OCI-LY7 (cell line): ENCODE measurements around the gene TNFRSF25. TPM values are rescaled to one million over a fixed set of nuclear protein-coding genes. Genes with fewer than 3 reads are reported as not detected.

Source experiments
- BruUV-seq: library from RNA; stranded (reverse); fragments of 400-500 nt; replicated peaks from 2 replicates; lab custom pipeline; 2021; lab: Mats Ljungman, UMichigan
- CTCF ChIA-PET: fragments of 300-600 bp; sonication (Branson Sonifier 250); formaldehyde crosslinking; loops from one replicate; lab custom pipeline; 2022; ENCODE audit warnings: antibody characterized with exemption; ENCODE audit not compliant: unreplicated experiment; lab: Charles Lee
- POLR2A ChIA-PET: fragments of 300-600 bp; sonication (Branson Sonifier 250); formaldehyde crosslinking; loops from one replicate; lab custom pipeline; 2022; ENCODE audit warnings: antibody characterized with exemption; lab: Charles Lee
- DNase-seq: peaks from one replicate; pipeline ENCODE4 v3.0.0-alpha.2; 2015; ENCODE audit warnings: low spot score
- H2AFZ ChIP-seq: fragments of 200-600 bp; sonication (generic), shearing (Covaris generic); 2 replicates; pipeline ENCODE4 v1.6.1; 2014; ENCODE audit warnings: mild to moderate bottlenecking, antibody characterized with exemption, low read length, moderate library complexity
- H3K27ac ChIP-seq: fragments of 200-600 bp; sonication (generic); 2 replicates; pipeline ENCODE4 v1.5.1; 2014; ENCODE audit warnings: mixed run types, low read depth, mild to moderate bottlenecking, moderate library complexity, low read length, inconsistent platforms; ENCODE audit not compliant: poor library complexity, severe bottlenecking
- H3K36me3 ChIP-seq: fragments of 200-600 bp; sonication (generic); 2 replicates; pipeline ENCODE4 v1.6.1; 2014; ENCODE audit warnings: mild to moderate bottlenecking, antibody characterized with exemption, low read length, moderate library complexity, mixed read lengths; ENCODE audit not compliant: insufficient read depth
- H3K4me1 ChIP-seq: fragments of 200-600 bp; sonication (generic); 2 replicates; pipeline ENCODE4 v1.5.1; 2014; ENCODE audit warnings: mild to moderate bottlenecking, low read length; ENCODE audit not compliant: insufficient read depth, poor library complexity, severe bottlenecking
- H3K4me2 ChIP-seq: fragments of 200-600 bp; sonication (generic); 2 replicates; pipeline ENCODE4 v1.6.1; 2014; ENCODE audit warnings: mild to moderate bottlenecking, low read length
- H3K4me3 ChIP-seq: fragments of 200-600 bp; sonication (generic); 2 replicates; pipeline ENCODE4 v1.5.1; 2014; ENCODE audit warnings: mild to moderate bottlenecking, low read depth, low read length; ENCODE audit not compliant: poor library complexity, severe bottlenecking
- H3K79me2 ChIP-seq: fragments of 200-600 bp; sonication (generic); 2 replicates; pipeline ENCODE4 v1.6.1; 2016; ENCODE audit warnings: low read depth, mild to moderate bottlenecking, low read length, moderate library complexity, mixed read lengths; ENCODE audit not compliant: insufficient read depth
- H3K9me2 ChIP-seq: fragments of 200-600 bp; sonication (generic); 2 replicates; pipeline ENCODE4 v1.6.1; 2016; ENCODE audit warnings: mild to moderate bottlenecking, low read length, mixed read lengths; ENCODE audit not compliant: insufficient read depth
- H3K9me3 ChIP-seq: fragments of 200-600 bp; sonication (generic); 2 replicates; pipeline ENCODE4 v1.6.1; 2014; ENCODE audit warnings: mild to moderate bottlenecking, mixed run types, low read length, mixed read lengths
- H4K20me1 ChIP-seq: fragments of 200-600 bp; sonication (generic); 2 replicates; pipeline ENCODE4 v1.6.1; 2014; ENCODE audit warnings: mild to moderate bottlenecking, antibody characterized with exemption, low read length, moderate library complexity, mixed read lengths; ENCODE audit not compliant: insufficient read depth
- EZH2phosphoT487 ChIP-seq: fragments of 200-600 bp; sonication (generic); IDR thresholded peaks from 2 replicates; pipeline ENCODE4 v1.6.1; 2018; ENCODE audit warnings: low read depth, borderline replicate concordance, mild to moderate bottlenecking, mixed run types, antibody characterized with exemption, low read length, moderate library complexity, mixed read lengths
- intact Hi-C: fragments of 100-400 bp; cut with micrococcal nuclease; formaldehyde crosslinking; loops from one replicate; pipeline ENCODE4 v1.10.0; 2022; ENCODE audit not compliant: unreplicated experiment
- total RNA-seq, 2 experiments: library from RNA; depleted of rRNA in 1 of 2; stranded (reverse); fragments of >200 nt in 1 of 2; shearing (Covaris generic) in 1 of 2; gene quantifications; 2 replicates each; pipeline ENCODE4 v1.2.3, GENCODE V29; 2014 to 2022
- TF ChIP-seq, protein P1 (sequence below): fragments of 200-600 bp; sonication (generic); conservative IDR thresholded peaks from 2 replicates; pipeline ENCODE4 v1.5.1; 2014; ENCODE audit warnings: mild to moderate bottlenecking, antibody characterized with exemption, low read length, moderate library complexity, mixed read lengths

TNFRSF25 gene
- total RNA-seq, 2 experiments from 2014 or later = 1.7 to 2.8 TPM

- ChIA-PET CTCF (no interaction called here), POLR2A (no interaction called here)
- no peaks in the 10 kb centered on the region for H3K9me2 ChIP-seq
- BruUV-seq = no TSS peak
- TF ChIP-seq, protein P1, sequence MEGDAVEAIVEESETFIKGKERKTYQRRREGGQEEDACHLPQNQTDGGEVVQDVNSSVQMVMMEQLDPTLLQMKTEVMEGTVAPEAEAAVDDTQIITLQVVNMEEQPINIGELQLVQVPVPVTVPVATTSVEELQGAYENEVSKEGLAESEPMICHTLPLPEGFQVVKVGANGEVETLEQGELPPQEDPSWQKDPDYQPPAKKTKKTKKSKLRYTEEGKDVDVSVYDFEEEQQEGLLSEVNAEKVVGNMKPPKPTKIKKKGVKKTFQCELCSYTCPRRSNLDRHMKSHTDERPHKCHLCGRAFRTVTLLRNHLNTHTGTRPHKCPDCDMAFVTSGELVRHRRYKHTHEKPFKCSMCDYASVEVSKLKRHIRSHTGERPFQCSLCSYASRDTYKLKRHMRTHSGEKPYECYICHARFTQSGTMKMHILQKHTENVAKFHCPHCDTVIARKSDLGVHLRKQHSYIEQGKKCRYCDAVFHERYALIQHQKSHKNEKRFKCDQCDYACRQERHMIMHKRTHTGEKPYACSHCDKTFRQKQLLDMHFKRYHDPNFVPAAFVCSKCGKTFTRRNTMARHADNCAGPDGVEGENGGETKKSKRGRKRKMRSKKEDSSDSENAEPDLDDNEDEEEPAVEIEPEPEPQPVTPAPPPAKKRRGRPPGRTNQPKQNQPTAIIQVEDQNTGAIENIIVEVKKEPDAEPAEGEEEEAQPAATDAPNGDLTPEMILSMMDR = no peak
- TF ChIP-seq EZH2phosphoT487 = no peak
- no peaks in the 10 kb centered on the region for H4K20me1 ChIP-seq
- H3K4me2 ChIP-seq = no peak overlapping the region
- no peak for DNase-seq
- H3K4me1 ChIP-seq = no peaks in the 10 kb centered on the region
- no peaks in the 10 kb centered on the region for H3K79me2 ChIP-seq
- H3K9me3 ChIP-seq = no peaks in the 10 kb centered on the region
- intact Hi-C loops = no loop called here
- no peak overlapping the region for H3K4me3 ChIP-seq
- H2AFZ ChIP-seq = no peak overlapping the region
- H3K27ac ChIP-seq = no peak overlapping the region
- H3K36me3 ChIP-seq = no peaks in the 10 kb centered on the region
These were observed 30.9 kb upstream of the TNFRSF25 start for GRCh38 chr1:6496890-6497214.

GRCh38 chr1:6496365-6496721 lies 30.4 kb upstream of the TNFRSF25 start:
- TF ChIP-seq, protein P1 = no peak
- no TSS peak for BruUV-seq
- H2AFZ ChIP-seq = no peak overlapping the region
- no peaks in the 10 kb centered on the region for H3K36me3 ChIP-seq
- CTCF ChIA-PET = no interaction called here
- intact Hi-C loops = no loop called here
- no peaks in the 10 kb centered on the region for H3K79me2 ChIP-seq
- H3K4me2 ChIP-seq = no peak overlapping the region
- DNase-seq = no peak
- POLR2A ChIA-PET = no interaction called here
- H4K20me1 ChIP-seq = no peaks in the 10 kb centered on the region
- H3K4me1 ChIP-seq = peaks cover 5% of the 10 kb centered on the region
- H3K9me2 ChIP-seq = no peaks in the 10 kb centered on the region
- H3K27ac ChIP-seq = no peak overlapping the region
- H3K4me3 ChIP-seq = no peak overlapping the region
- no peaks in the 10 kb centered on the region for H3K9me3 ChIP-seq

DNA sequence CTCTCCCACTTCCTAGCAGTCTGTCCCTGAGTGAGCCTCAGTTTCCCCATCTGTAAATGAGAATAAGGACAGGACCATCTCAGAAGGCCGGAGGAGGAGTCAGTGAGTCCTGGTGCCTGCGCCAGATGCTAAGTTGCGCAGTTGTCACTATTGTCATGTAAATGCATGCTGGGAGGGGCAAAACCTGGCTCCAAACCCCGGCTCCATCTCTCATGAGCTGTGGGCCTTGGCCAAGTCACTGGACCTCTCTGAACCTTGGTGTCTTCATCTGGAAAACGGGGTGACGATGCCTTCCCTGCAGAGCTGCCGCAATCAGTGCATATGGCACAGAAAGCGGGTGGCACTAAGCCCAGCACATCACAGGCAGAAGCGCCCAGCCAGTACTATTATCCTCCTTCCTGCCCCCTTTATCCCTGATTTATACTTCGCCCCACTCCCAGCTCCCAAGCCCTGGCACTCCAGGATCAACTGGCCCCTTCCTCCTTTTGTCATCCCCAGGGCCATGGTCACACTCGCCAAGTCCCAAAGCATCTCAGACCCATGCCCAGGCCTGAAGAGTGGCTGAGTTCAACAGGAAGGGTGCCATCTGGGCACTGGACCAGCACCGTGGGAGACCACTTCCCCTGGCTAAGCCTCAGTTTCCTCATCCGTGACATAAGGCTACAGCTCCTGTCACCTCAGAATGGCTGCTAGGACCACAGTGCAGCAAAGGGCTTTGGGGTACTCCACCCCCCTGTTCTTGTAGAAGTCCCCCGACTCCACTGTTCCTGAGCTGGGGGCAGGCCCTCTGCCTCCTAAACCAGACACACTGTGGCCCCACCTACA lies 29.8 kb upstream of the TNFRSF25 start:
- no peaks in the 10 kb centered on the region for H3K79me2 ChIP-seq
- H3K4me2 ChIP-seq = no peak overlapping the region
- no peaks in the 10 kb centered on the region for H3K9me2 ChIP-seq
- H3K36me3 ChIP-seq = no peaks in the 10 kb centered on the region
- no peak for TF ChIP-seq EZH2phosphoT487
- TF ChIP-seq, protein P1 = no peak
- no peak for DNase-seq
- H3K9me3 ChIP-seq = no peaks in the 10 kb centered on the region
- H3K4me3 ChIP-seq = no peak overlapping the region
- BruUV-seq = no TSS peak
- H3K27ac ChIP-seq = no peak overlapping the region
- ChIA-PET CTCF (no interaction called here), POLR2A (no interaction called here)
- no peak overlapping the region for H2AFZ ChIP-seq
- peaks cover 10% of the 10 kb centered on the region for H3K4me1 ChIP-seq
- no peaks in the 10 kb centered on the region for H4K20me1 ChIP-seq
- intact Hi-C loops = no loop called here
